Activated CD4-positive, alpha-beta T cell treated with anti-CD3 and anti-CD28 coated beads, Interleukin-2, amount 50 U/mL, for 24 hours (primary cell): ENCODE measurements around the gene MAML2.

Source experiments
- DNase-seq, 2 donors: peaks; one replicate each; pipeline ENCODE4 v3.0.0-alpha.2; 2020; ENCODE audit warnings: low read depth in 1 of 2, low spot score in 1 of 2

The MAML2 gene

GRCh38 chr11:96342961-96343711, at the start of gene MAML2:
TSS of gene MAML2 (minus strand) at chr11:96343195. CDS start at chr11:96341895, 1,300 bp downstream.
- peak; percentile 77 to 93 for DNase-seq

- DNase-seq, result no peak
These were observed 48.8 kb upstream of the MAML2 start for GRCh38 chr11:96391698-96392307.

GRCh38 chr11:96390488-96390792, 47.4 kb upstream of the MAML2 start:
- DNase-seq, result no peak

- DNase-seq, result peak; percentile 97 to 99
These were observed 46.9 kb upstream of the MAML2 start, which contains the start of the genes CCDC82 and JRKL for GRCh38 chr11:96389720-96390487. TSS of gene CCDC82 (minus strand) at chr11:96389912. CDS start at chr11:96384747, 5,165 bp downstream. TSS of gene JRKL (plus strand) at chr11:96390013. CDS start at chr11:96390650, 637 bp downstream.

GRCh38 chr11:96388891-96389719, 46.1 kb upstream of the MAML2 start:
- DNase-seq, result no peak

GRCh38 chr11:96385187-96385586, 42.2 kb upstream of the MAML2 start:
- DNase-seq, result no peak

- no peak for DNase-seq
These were observed 41.2 kb upstream of the MAML2 start for GRCh38 chr11:96384156-96384555.

GRCh38 chr11:96376796-96377195, 33.8 kb upstream of the MAML2 start:
- DNase-seq, result no peak

GRCh38 chr11:96373826-96374225, 30.8 kb upstream of the MAML2 start:
- no peak for DNase-seq

- no peak for DNase-seq
These were observed 24.3 kb upstream of the MAML2 start for GRCh38 chr11:96367342-96367741.

- no peak for DNase-seq
These were observed 23.0 kb upstream of the MAML2 start for GRCh38 chr11:96366024-96366423.

GRCh38 chr11:96365493-96365892, 22.5 kb upstream of the MAML2 start:
- no peak for DNase-seq

GRCh38 chr11:96361778-96362177, 18.8 kb upstream of the MAML2 start:
- no peak for DNase-seq

- no peak for DNase-seq
These were observed 15.3 kb upstream of the MAML2 start for GRCh38 chr11:96358321-96358720.

GRCh38 chr11:96357794-96358193, 14.8 kb upstream of the MAML2 start:
- no peak for DNase-seq

GRCh38 chr11:96356848-96357247, 13.9 kb upstream of the MAML2 start:
- DNase-seq, result no peak

- DNase-seq, result no peak
These were observed 708 bp downstream of the MAML2 start for GRCh38 chr11:96342014-96342960.

GRCh38 chr11:96341211-96342013, 1.6 kb downstream of the MAML2 start:
- peak in 1 of 2 donors; percentile 29 for DNase-seq

GRCh38 chr11:96340555-96340885, 2.5 kb downstream of the MAML2 start:
- no peak for DNase-seq
